Body of pancreas (tissue), 4 donors: ENCODE results near the gene AKAP13. TPM values are rescaled to one million over a fixed set of nuclear protein-coding genes. Genes with fewer than 3 reads are reported as not detected.
A peak's percentile ranks its signal among the peaks of the same experiment; 100 is the strongest.

Source experiments
- ATAC-seq: fragments of 150-250 bp; one replicate; pipeline ENCODE4 v1.9.1; 2016
- DNase-seq, 4 donors: peaks; one replicate each; pipeline ENCODE4 v3.0.0-alpha.2; 2019
- H3K27ac ChIP-seq, 4 donors: fragments of 200-600 bp; sonication (generic); 1 replicate in 3 of 4; 2 replicates in 1 of 4; pipeline versions ENCODE4 v1.5.1 to v1.6.1; 2016 to 2019; ENCODE audit warnings: mild to moderate bottlenecking in 1 of 4, mixed read lengths in 1 of 4, moderate library complexity in 1 of 4
- H3K27me3 ChIP-seq, 2 donors: fragments of 200-600 bp; sonication (generic); one replicate each; pipeline ENCODE4 v1.6.0; 2016; ENCODE audit warnings: mild to moderate bottlenecking in 1 of 2
- H3K36me3 ChIP-seq, 2 donors: fragments of 200-600 bp; sonication (generic); replicated peaks in 1 of 2; 2 replicates each; pipeline ENCODE4 v1.5.1; 2016; ENCODE audit warnings: low read depth in 2 of 2; ENCODE audit not compliant: insufficient read depth in 1 of 2
- H3K4me1 ChIP-seq: fragments of 200-600 bp; sonication (generic); one replicate; pipeline ENCODE4 v1.6.0; 2016
- H3K4me3 ChIP-seq, 2 donors: fragments of 200-600 bp; sonication (generic); 1 replicate in 1 of 2; 2 replicates in 1 of 2; pipeline ENCODE4 v1.5.1; 2016 to 2019
- H3K9me3 ChIP-seq, 3 donors: fragments of 200-600 bp; sonication (generic); 1 replicate in 2 of 3; 2 replicates in 1 of 3; pipeline ENCODE4 v1.5.1; 2016
- CTCF ChIP-seq, 7 experiments: fragments of 450-650 bp in 4 of 7; fragments of 200-600 bp in 3 of 7; sonication (generic) in 3 of 7; IDR thresholded peaks; one replicate each; pipeline ENCODE4 v1.5.1; 2016 to 2019; ENCODE audit warnings: antibody characterized with exemption in 7 of 7
- POLR2A ChIP-seq, 3 donors: fragments of 450-650 bp; IDR thresholded peaks; one replicate each; pipeline ENCODE4 v1.6.1; 2016; ENCODE audit warnings: antibody characterized with exemption in 3 of 3, mild to moderate bottlenecking in 2 of 3
- WGBS, 2 donors: methylation state at CpG; one replicate each; pipeline ENCODE4 v1.1.5; 2017; 5-methylcytosine and 5-hydroxymethylcytosine counted together
- intact Hi-C: fragments of 100-400 bp; cut with DNase I; formaldehyde crosslinking; loops from one replicate; pipeline ENCODE4 v1.15.1; 2023
- total RNA-seq, 2 donors: library from RNA; depleted of rRNA; stranded (reverse); fragments of >200 nt; gene quantifications; one replicate each; pipeline ENCODE4 v1.1.0, GENCODE V29; 2016

The AKAP13 gene
- total RNA-seq, 2 donors from 2014 or later = 102 to 160 TPM

GRCh38 chr15:85636351-85636750, 255.9 kb downstream of the AKAP13 start:
- no peak for TF ChIP-seq CTCF (IDR thresholded peaks at IDR 0.05)
- no peak for TF ChIP-seq POLR2A (IDR thresholded peaks at IDR 0.05)
- WGBS, 2 donors = 88 to 93% methylated on average over 4 of the region's 4 CpGs

GRCh38 chr15:85639752-85640381, 259.5 kb downstream of the AKAP13 start:
- no peak for ATAC-seq
- peaks cover 22% of the 10 kb centered on the region for H3K4me1 ChIP-seq
- intact Hi-C loops = no loop called here
- no peaks in the 10 kb centered on the region for H3K27me3 ChIP-seq
- H3K27ac ChIP-seq = peak overlapping the region in 1 of 4 donors; percentile 8
- no peak for DNase-seq
- 70 to 82% methylated on average over 3 of the region's 3 CpGs for WGBS, 2 donors
- no peak overlapping the region for H3K4me3 ChIP-seq
- TF ChIP-seq POLR2A (IDR thresholded peaks at IDR 0.05) (no peak), CTCF (IDR thresholded peaks at IDR 0.05) (no peak)
- H3K9me3 ChIP-seq = no peaks in the 10 kb centered on the region
- H3K36me3 ChIP-seq = peaks cover 0 to 2% of the 10 kb centered on the region in 2 donors

More at GRCh38 chr15:85636351-85636750, 255.9 kb downstream of the AKAP13 start:
- no peaks in the 10 kb centered on the region for H3K9me3 ChIP-seq
- intact Hi-C loops = no loop called here
- ATAC-seq (no peak), DNase-seq (no peak)
- H3K4me1 ChIP-seq = peaks cover 26% of the 10 kb centered on the region
- no peak overlapping the region for H3K4me3 ChIP-seq
- no peak overlapping the region for H3K27ac ChIP-seq
- no peaks in the 10 kb centered on the region for H3K36me3 ChIP-seq
- no peaks in the 10 kb centered on the region for H3K27me3 ChIP-seq

- intact Hi-C loops = no loop called here
- no peak for ATAC-seq
- peak overlapping the region in 1 of 4 donors; percentile 24 for H3K27ac ChIP-seq
- H3K9me3 ChIP-seq = no peaks in the 10 kb centered on the region
- DNase-seq = no peak
- no peak overlapping the region for H3K4me3 ChIP-seq
- peaks cover 0 to 2% of the 10 kb centered on the region in 2 donors for H3K36me3 ChIP-seq
- peaks cover 22% of the 10 kb centered on the region for H3K4me1 ChIP-seq
- WGBS, 2 donors = 76 to 78% methylated on average over 5 of the region's 5 CpGs
- no peaks in the 10 kb centered on the region for H3K27me3 ChIP-seq
- TF ChIP-seq CTCF (IDR thresholded peaks at IDR 0.05) (no peak), POLR2A (IDR thresholded peaks at IDR 0.05) (no peak)
Observed at GRCh38 chr15:85642065-85642692, 261.8 kb downstream of the AKAP13 start.

- peak in 3 of 4 donors; percentile 30 to 49 (median 38) for DNase-seq
- TF ChIP-seq POLR2A (IDR thresholded peaks at IDR 0.05) (no peak), CTCF (IDR thresholded peaks at IDR 0.05) (no peak)
- 37 to 48% methylated on average over 6 of the region's 6 CpGs for WGBS, 2 donors
- ATAC-seq = peak; percentile 55
- Histone ChIP-seq H3K4me3 (no peak overlapping the region), H3K27me3 (no peaks in the 10 kb centered on the region), H3K4me1 (peaks cover 22% of the 10 kb centered on the region), H3K9me3 (no peaks in the 10 kb centered on the region), H3K36me3 (peaks cover 0 to 3% of the 10 kb centered on the region in 2 donors), H3K27ac (peak overlapping the region in 1 of 4 donors; percentile 24)
- intact Hi-C loops = no loop called here
Observed at GRCh38 chr15:85642693-85643066, 262.3 kb downstream of the AKAP13 start.
